ENCODE measurements around the gene ID2.

DNA sequence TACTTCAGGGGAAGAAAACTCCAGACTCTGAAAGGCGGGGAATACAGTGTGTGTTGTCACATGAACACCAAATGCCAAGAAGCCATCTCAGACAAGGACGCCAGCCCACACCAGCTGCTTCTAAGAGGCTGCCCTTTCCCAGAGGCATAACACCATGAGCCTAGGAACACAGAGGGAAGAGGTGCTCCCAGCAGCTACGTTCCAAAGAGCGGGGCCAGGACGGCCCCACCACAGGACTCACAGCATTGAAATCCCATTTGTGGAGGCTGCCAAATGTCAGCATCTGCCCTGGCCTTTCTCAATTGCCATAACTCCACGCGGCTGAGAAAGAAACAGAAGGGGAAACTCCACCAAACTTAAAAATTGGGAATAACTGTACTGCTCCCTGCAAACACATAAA lies 20.1 kb upstream of the ID2 start:
- no peak for TF ChIP-seq POLR2A (IDR thresholded peaks at IDR 0.05)
- TF ChIP-seq EP300 (IDR thresholded peaks at IDR 0.05) = no peak
